HCEC 1CT (cell line): ENCODE results near the gene CFAP54.
"Not testable (repeated sequence)": the region's sequence is repeated elsewhere in the genome, so short reads cannot be mapped to it uniquely, and the experiment has no call there.

ENCODE experiments used
- DNase-seq: peaks from one replicate; pipeline ENCODE4 v3.0.0-alpha.2; 2017

CFAP54 gene

GRCh38 chr12:96489392-96490056 is at the start of gene CFAP54:
CFAP54 (plus strand) TSS chr12:96489577; CDS start chr12:96489610, 33 bp downstream.
- DNase-seq, result peak; percentile 92

GRCh38 chr12:96441816-96442215 is 47.6 kb upstream of the CFAP54 start:
- DNase-seq, result no peak

- no peak for DNase-seq
These were observed 46.5 kb upstream of the CFAP54 start for GRCh38 chr12:96442906-96443305.

GRCh38 chr12:96444399-96444798 is 45.0 kb upstream of the CFAP54 start:
- DNase-seq, result no peak

GRCh38 chr12:96445691-96446583 is 43.4 kb upstream of the CFAP54 start:
- peak; percentile 93 for DNase-seq

- no peak for DNase-seq
These were observed 42.1 kb upstream of the CFAP54 start for GRCh38 chr12:96447256-96447655.

GRCh38 chr12:96448300-96448699 is 41.1 kb upstream of the CFAP54 start:
- peak; percentile 83 for DNase-seq

GRCh38 chr12:96452261-96452922 is 37.0 kb upstream of the CFAP54 start:
- DNase-seq, result no peak

- DNase-seq, result no peak
These were observed 35.0 kb upstream of the CFAP54 start for GRCh38 chr12:96454396-96454795.

GRCh38 chr12:96456265-96456974 is 33.0 kb upstream of the CFAP54 start:
- DNase-seq, result no peak

- DNase-seq, result no peak
These were observed 32.0 kb upstream of the CFAP54 start for GRCh38 chr12:96457191-96457930.

- not testable (repeated sequence) for DNase-seq
These were observed 30.1 kb upstream of the CFAP54 start for GRCh38 chr12:96459281-96459680.

- DNase-seq, result no peak
These were observed 26.7 kb upstream of the CFAP54 start for GRCh38 chr12:96462571-96463280.

- DNase-seq, result no peak
These were observed 23.5 kb upstream of the CFAP54 start for GRCh38 chr12:96465896-96466295.

- DNase-seq, result peak; percentile 31
These were observed 22.2 kb upstream of the CFAP54 start for GRCh38 chr12:96466939-96467751.

GRCh38 chr12:96471368-96472050 is 17.9 kb upstream of the CFAP54 start:
- peak; percentile 75 for DNase-seq

GRCh38 chr12:96472384-96472783 is 17.0 kb upstream of the CFAP54 start:
- DNase-seq, result no peak

GRCh38 chr12:96473394-96474093 is 15.8 kb upstream of the CFAP54 start:
- peak; percentile 35 for DNase-seq

- DNase-seq, result no peak
These were observed 15.2 kb upstream of the CFAP54 start for GRCh38 chr12:96474206-96474605.
